Astrocyte (in vitro differentiated cells and primary cell): Measurements from ENCODE around the gene SRGAP1. TPM values are rescaled to one million over a fixed set of nuclear protein-coding genes. Genes with fewer than 3 reads are reported as not detected.
"Not testable (repeated sequence)": the region's sequence is repeated elsewhere in the genome, so short reads cannot be mapped to it uniquely, and the experiment has no call there.

Experiments
- DNase-seq: peaks from one replicate; pipeline ENCODE4 v3.0.0-alpha.2; 2010; ENCODE audit warnings: low read depth
- FAIRE-seq: peaks from 2 replicates; lab custom pipeline; 2011; peaks lifted over from hg19 to GRCh38; lab: Jason Lieb, UNC
- H2AFZ ChIP-seq: 2 replicates; pipeline ENCODE4 v1.6.0; 2012; ENCODE audit warnings: low read depth, low read length, inconsistent platforms
- H3K27ac ChIP-seq: 2 replicates; pipeline ENCODE4 v1.5.1; 2011; ENCODE audit warnings: low read depth, low read length, inconsistent platforms
- H3K27me3 ChIP-seq: 2 replicates; pipeline ENCODE4 v1.6.0; 2011; ENCODE audit warnings: low read length, inconsistent platforms; ENCODE audit not compliant: insufficient read depth
- H3K36me3 ChIP-seq: 2 replicates; pipeline ENCODE4 v1.5.1; 2011; ENCODE audit warnings: low read length, inconsistent platforms; ENCODE audit not compliant: insufficient read depth
- H3K4me1 ChIP-seq: 2 replicates; pipeline ENCODE4 v1.5.1; 2011; ENCODE audit warnings: low read length, inconsistent platforms; ENCODE audit not compliant: insufficient read depth
- H3K4me2 ChIP-seq: 2 replicates; pipeline ENCODE4 v1.6.0; 2012; ENCODE audit warnings: low read length, inconsistent platforms
- H3K4me3 ChIP-seq: 2 replicates; pipeline ENCODE4 v1.5.1; 2011; ENCODE audit warnings: low read depth, mild to moderate bottlenecking, low read length, inconsistent platforms; ENCODE audit not compliant: insufficient read depth
- H3K79me2 ChIP-seq: 2 replicates; pipeline ENCODE4 v1.6.0; 2012; ENCODE audit warnings: mild to moderate bottlenecking, low read length, inconsistent platforms; ENCODE audit not compliant: insufficient read depth
- H3K9ac ChIP-seq: 2 replicates; pipeline ENCODE4 v1.6.0; 2012; ENCODE audit warnings: mild to moderate bottlenecking, low read length, inconsistent platforms
- H3K9me3 ChIP-seq: 2 replicates; pipeline ENCODE4 v1.5.1; 2012; ENCODE audit warnings: low read depth, mild to moderate bottlenecking, low read length, inconsistent platforms; ENCODE audit not compliant: insufficient read depth
- H4K20me1 ChIP-seq: 2 replicates; pipeline ENCODE4 v1.6.0; 2012; ENCODE audit warnings: low read length, inconsistent platforms; ENCODE audit not compliant: insufficient read depth
- H3K27ac Mint-ChIP-seq: one replicate; pipeline ENCODE4 v1.8.0; 2021; ENCODE audit warnings: mild to moderate bottlenecking, mixed read lengths; ENCODE audit not compliant: unreplicated experiment
- H3K27me3 Mint-ChIP-seq: one replicate; pipeline ENCODE4 v1.8.0; 2021; ENCODE audit warnings: low read depth, mixed read lengths; ENCODE audit not compliant: unreplicated experiment
- H3K36me3 Mint-ChIP-seq: one replicate; pipeline ENCODE4 v1.8.0; 2021; ENCODE audit warnings: low read depth, mixed read lengths; ENCODE audit not compliant: unreplicated experiment
- H3K4me1 Mint-ChIP-seq: one replicate; pipeline ENCODE4 v1.8.0; 2021; ENCODE audit warnings: low read depth, mixed read lengths; ENCODE audit not compliant: unreplicated experiment
- H3K4me3 Mint-ChIP-seq: one replicate; pipeline ENCODE4 v1.8.0; 2021; ENCODE audit warnings: mild to moderate bottlenecking, moderate library complexity, mixed read lengths; ENCODE audit not compliant: unreplicated experiment
- H3K9me3 Mint-ChIP-seq: one replicate; pipeline ENCODE4 v1.8.0; 2021; ENCODE audit warnings: mild to moderate bottlenecking, mixed read lengths; ENCODE audit not compliant: unreplicated experiment
- CTCF ChIP-seq: IDR thresholded peaks from 2 replicates; pipeline ENCODE4 v1.5.1; 2011; ENCODE audit warnings: low read depth, mild to moderate bottlenecking, inconsistent platforms, low read length, moderate library complexity; ENCODE audit not compliant: insufficient read depth
- EZH2 ChIP-seq: IDR thresholded peaks from 2 replicates; pipeline ENCODE4 v1.6.1; 2012; ENCODE audit warnings: mild to moderate bottlenecking, low read length, inconsistent platforms; ENCODE audit not compliant: insufficient read depth
- total RNA-seq: library from RNA; stranded (reverse); gene quantifications from 2 replicates; pipeline ENCODE4 v1.2.1, GENCODE V29; 2021

SRGAP1 gene
- total RNA-seq, 1 donor from 2014 or later, result 15.2 TPM

- peaks cover 9% of the 10 kb centered on the region for H3K4me1 Mint-ChIP-seq
- DNase-seq (no peak), FAIRE-seq (no peak)
- Histone ChIP-seq H3K27ac (no peak overlapping the region), H3K9me3 (no peaks in the 10 kb centered on the region), H2AFZ (no peak overlapping the region), H3K4me2 (no peak overlapping the region), H3K9ac (no peak overlapping the region), H3K4me1 (no peaks in the 10 kb centered on the region), H4K20me1 (peaks cover 23% of the 10 kb centered on the region), H3K27me3 (no peaks in the 10 kb centered on the region), H3K4me3 (no peak overlapping the region), H3K79me2 (peaks cover 83% of the 10 kb centered on the region), H3K36me3 (no peaks in the 10 kb centered on the region)
- H3K27ac Mint-ChIP-seq, result no peak overlapping the region
- H3K36me3 Mint-ChIP-seq, result peaks cover 5% of the 10 kb centered on the region
- no peaks in the 10 kb centered on the region for H3K27me3 Mint-ChIP-seq
- no peak overlapping the region for H3K4me3 Mint-ChIP-seq
- no peak for TF ChIP-seq EZH2
- no peak for TF ChIP-seq CTCF
- H3K9me3 Mint-ChIP-seq, result no peaks in the 10 kb centered on the region
These were observed 33.2 kb downstream of the SRGAP1 start for GRCh38 chr12:63877693-63878092.

- not testable (repeated sequence) for H3K9ac ChIP-seq, DNase-seq, H3K4me1 ChIP-seq, H3K9me3 Mint-ChIP-seq, H3K9me3 ChIP-seq, H3K4me2 ChIP-seq, H3K27me3 Mint-ChIP-seq, H3K4me3 Mint-ChIP-seq, H3K36me3 ChIP-seq, H3K27ac Mint-ChIP-seq, H2AFZ ChIP-seq, H3K4me3 ChIP-seq, FAIRE-seq, H3K36me3 Mint-ChIP-seq, H3K27me3 ChIP-seq, H3K27ac ChIP-seq
- Histone ChIP-seq H3K79me2 (peaks cover 77% of the 10 kb centered on the region), H4K20me1 (peaks cover 23% of the 10 kb centered on the region)
- peaks cover 13% of the 10 kb centered on the region for H3K4me1 Mint-ChIP-seq
These were observed 35.7 kb downstream of the SRGAP1 start for GRCh38 chr12:63880235-63880634.

GRCh38 chr12:63880742-63881263, 36.3 kb downstream of the SRGAP1 start:
- Histone ChIP-seq H3K36me3 (no peaks in the 10 kb centered on the region), H4K20me1 (peaks cover 23% of the 10 kb centered on the region), H3K79me2 (peaks cover 77% of the 10 kb centered on the region), H3K9ac (no peak overlapping the region), H3K4me3 (no peak overlapping the region), H2AFZ (no peak overlapping the region), H3K9me3 (no peaks in the 10 kb centered on the region), H3K27me3 (no peaks in the 10 kb centered on the region), H3K27ac (no peak overlapping the region), H3K4me1 (no peaks in the 10 kb centered on the region), H3K4me2 (no peak overlapping the region)
- Mint-ChIP-seq H3K4me3 (no peak overlapping the region), H3K27me3 (no peaks in the 10 kb centered on the region), H3K36me3 (peaks cover 5% of the 10 kb centered on the region), H3K4me1 (peaks cover 19% of the 10 kb centered on the region), H3K9me3 (no peaks in the 10 kb centered on the region), H3K27ac (no peak overlapping the region)
- FAIRE-seq (no peak), DNase-seq (no peak)
- TF ChIP-seq EZH2, result no peak
- no peak for TF ChIP-seq CTCF
